HepG2 (cell line): ENCODE measurements around the gene OAS1. TPM values are rescaled to one million over a fixed set of nuclear protein-coding genes. Genes with fewer than 3 reads are reported as not detected.

ENCODE experiments used
- ATAC-seq: fragments of 200-7000 bp; cut with Tn5 transposase; 3 replicates; pipeline ENCODE4 v1.9.1; 2020; ENCODE audit warnings: mild to moderate bottlenecking, moderate library complexity
- BruUV-seq: library from RNA; stranded (reverse); fragments of 400-500 nt; replicated peaks from 2 replicates; lab custom pipeline; 2021; lab: Mats Ljungman, UMichigan
- CTCF ChIA-PET: fragments of 300-600 bp; formaldehyde crosslinking; extraction: SDS; loops from one replicate; lab custom pipeline; 2021; ENCODE audit warnings: low total read pairs, inconsistent platforms, low intra/inter-chr PET ratio; lab: Yijun Ruan, JAX
- POLR2A ChIA-PET: fragments of 350-600 bp; sonication (Branson Sonifier 250); formaldehyde crosslinking; loops from one replicate; lab custom pipeline; 2020; ENCODE audit warnings: antibody characterized with exemption, inconsistent platforms; lab: Yijun Ruan, JAX
- DNase-seq: peaks from one replicate; pipeline ENCODE4 v3.0.0-alpha.2; 2015; ENCODE audit warnings: low spot score
- FAIRE-seq: peaks from 3 replicates; lab custom pipeline; 2011; peaks lifted over from hg19 to GRCh38; lab: Jason Lieb, UNC
- H2AFZ ChIP-seq: one replicate; pipeline ENCODE4 v1.6.1; 2011; ENCODE audit warnings: low read length, inconsistent platforms
- H3K27ac ChIP-seq: fragments of 300-600 bp; 3 replicates; pipeline ENCODE4 v1.8.0; 2011; ENCODE audit warnings: mixed run types, mild to moderate bottlenecking, mixed read lengths, low read length, inconsistent platforms; ENCODE audit not compliant: insufficient read depth; ENCODE audit errors: extremely low read length
- H3K27me3 ChIP-seq, 2 experiments: fragments of 200-600 bp in 1 of 2; 2 replicates in 1 of 2; 3 replicates in 1 of 2; pipeline versions ENCODE4 v1.6.0 to v1.8.0; 2011; ENCODE audit warnings: low read length in 2 of 2, mild to moderate bottlenecking in 2 of 2, moderate library complexity in 2 of 2, inconsistent platforms in 1 of 2; ENCODE audit not compliant: insufficient read depth in 2 of 2, control insufficient read depth in 1 of 2
- H3K36me3 ChIP-seq, 2 experiments: fragments of 200-600 bp in 1 of 2; replicated peaks in 1 of 2; 2 replicates in 1 of 2; 3 replicates in 1 of 2; pipeline versions ENCODE4 v1.5.1 to v1.8.0; 2011; ENCODE audit warnings: low read length in 2 of 2, inconsistent platforms in 1 of 2; ENCODE audit not compliant: insufficient read depth in 2 of 2, control insufficient read depth in 1 of 2
- H3K4me1 ChIP-seq: 2 replicates; pipeline ENCODE4 v1.5.1; 2012; ENCODE audit warnings: low read length, inconsistent platforms; ENCODE audit not compliant: insufficient read depth
- H3K4me2 ChIP-seq: 2 replicates; pipeline ENCODE4 v1.6.0; 2011; ENCODE audit warnings: low read depth, low read length, inconsistent platforms
- H3K4me3 ChIP-seq, 3 experiments: fragments of 200-600 bp in 1 of 3; sonication (generic), shearing (Covaris generic) in 1 of 3; replicated peaks in 1 of 3; 2 replicates each; pipeline ENCODE4 v1.5.1; 2011 to 2016; ENCODE audit warnings: low read length in 3 of 3, inconsistent platforms in 2 of 3, low read depth in 2 of 3, mild to moderate bottlenecking in 2 of 3, control low read depth in 1 of 3, mixed read lengths in 1 of 3; ENCODE audit not compliant: insufficient read depth in 1 of 3
- H3K79me2 ChIP-seq: one replicate; pipeline ENCODE4 v1.6.1; 2011; ENCODE audit warnings: low read length, inconsistent platforms; ENCODE audit not compliant: insufficient read depth
- H3K9ac ChIP-seq: 2 replicates; pipeline ENCODE4 v1.6.0; 2011; ENCODE audit warnings: mild to moderate bottlenecking, low read depth, low read length, inconsistent platforms; ENCODE audit not compliant: insufficient read depth
- H3K9me3 ChIP-seq: 2 replicates; pipeline ENCODE4 v1.5.1; 2012; ENCODE audit warnings: mild to moderate bottlenecking, low read length
- H4K20me1 ChIP-seq: 2 replicates; pipeline ENCODE4 v1.6.0; 2011; ENCODE audit warnings: inconsistent platforms, mild to moderate bottlenecking, low read length, moderate library complexity; ENCODE audit not compliant: insufficient read depth
- IRF2 ChIP-seq: IDR thresholded peaks from 2 replicates; pipeline ENCODE4 v1.6.1; 2018; ENCODE audit warnings: missing genetic modification reagents, missing compliant biosample characterization
- JUN ChIP-seq: sonication (generic); formaldehyde crosslinking; IDR thresholded peaks from 2 replicates; pipeline ENCODE4 v1.4.0; 2020; ENCODE audit warnings: mild to moderate bottlenecking, missing genetic modification reagents
- MAFF ChIP-seq: IDR thresholded peaks from 2 replicates; pipeline ENCODE4 v1.6.1; 2011; ENCODE audit warnings: low read depth, low read length, improper control_type of control experiment
- MATR3 ChIP-seq: sonication (generic); formaldehyde crosslinking; IDR thresholded peaks from 2 replicates; pipeline ENCODE4 v1.4.0; 2020; ENCODE audit warnings: missing genetic modification reagents
- MIXL1 ChIP-seq: IDR thresholded peaks from 2 replicates; pipeline ENCODE4 v1.6.1; 2016
- MTF1 ChIP-seq: sonication (generic); formaldehyde crosslinking; IDR thresholded peaks from 2 replicates; pipeline ENCODE4 v1.5.0; 2020; ENCODE audit warnings: missing genetic modification reagents
- NCOA2 ChIP-seq: sonication (generic); formaldehyde crosslinking; IDR thresholded peaks from 2 replicates; pipeline ENCODE4 v1.8.0; 2022; ENCODE audit warnings: inconsistent platforms
- RAD21 ChIP-seq: fragments of 450-650 bp; formaldehyde crosslinking; IDR thresholded peaks from 2 replicates; pipeline ENCODE4 v1.5.0; 2020; ENCODE audit warnings: mild to moderate bottlenecking
- SAP130 ChIP-seq: IDR thresholded peaks from 2 replicates; pipeline ENCODE4 v1.6.1; 2016; ENCODE audit warnings: low read depth
- SMC3 ChIP-seq: IDR thresholded peaks from 2 replicates; pipeline ENCODE4 v1.6.1; 2011; ENCODE audit warnings: low read length, improper control_type of control experiment
- STAG1 ChIP-seq: sonication (generic); formaldehyde crosslinking; IDR thresholded peaks from 2 replicates; pipeline ENCODE4 v1.4.0; 2020; ENCODE audit warnings: missing genetic modification reagents
- ZNF326 ChIP-seq: sonication (generic); formaldehyde crosslinking; IDR thresholded peaks from 2 replicates; pipeline ENCODE4 v1.4.0; 2020; ENCODE audit warnings: missing genetic modification reagents, borderline replicate concordance
- ZNF569 ChIP-seq: sonication (generic); formaldehyde crosslinking; IDR thresholded peaks from 2 replicates; pipeline ENCODE4 v1.5.0; 2020; ENCODE audit warnings: mild to moderate bottlenecking, missing genetic modification reagents, moderate library complexity, borderline replicate concordance
- ZNF672 ChIP-seq: sonication (generic); formaldehyde crosslinking; IDR thresholded peaks from 2 replicates; pipeline ENCODE4 v1.8.1; 2022; ENCODE audit warnings: missing genetic modification reagents
- ZNF737 ChIP-seq: sonication (generic); formaldehyde crosslinking; IDR thresholded peaks from 2 replicates; pipeline ENCODE4 v1.5.0; 2020; ENCODE audit warnings: missing genetic modification reagents, mild to moderate bottlenecking, borderline replicate concordance
- WGBS: methylation state at CpG from one replicate; pipeline ENCODE4 v1.1.6; 2017; ENCODE audit warnings: low lambda C conversion rate; 5-methylcytosine and 5-hydroxymethylcytosine counted together
- in situ Hi-C: cut with HindIII; loops from 2 replicates; pipeline ENCODE4 v1.10.0; 2017; ENCODE audit warnings: low pct_unique_long_range_greater_than_20kb; ENCODE audit not compliant: extremely low pct_ligation_motif_present
- intact Hi-C: fragments of 100-400 bp; cut with micrococcal nuclease; formaldehyde crosslinking; loops from one replicate; pipeline ENCODE4 v1.10.0; 2022; ENCODE audit not compliant: unreplicated experiment
- polyA plus RNA-seq, 8 experiments: library from polyadenylated mRNA; depleted of rRNA in 3 of 8; stranded (reverse) in 7 of 8; unstranded in 1 of 8; fragments of >200 nt; fragmentation: Illumina TruSeq in 4 of 8; extraction: Trizol in 4 of 8; gene quantifications; 2 replicates each; pipeline versions ENCODE4 v1.2.1 to v1.2.3, GENCODE V29; 2011 to 2016; ENCODE audit warnings: low read depth in 4 of 8, missing spikeins in 1 of 8, mixed read lengths in 1 of 8; ENCODE audit not compliant: insufficient read depth in 1 of 8
- total RNA-seq, 5 experiments: library from RNA; depleted of rRNA; stranded (reverse); fragments of >200 nt; fragmentation: Illumina TruSeq; extraction: Trizol; gene quantifications; 2 replicates each; pipeline ENCODE4 v1.2.3, GENCODE V29; 2016; ENCODE audit warnings: low read depth in 1 of 5
- TF ChIP-seq, protein P1 (sequence below): sonication (generic); formaldehyde crosslinking; IDR thresholded peaks from 2 replicates; pipeline ENCODE4 v1.4.0; 2020; ENCODE audit warnings: mild to moderate bottlenecking, missing genetic modification reagents
- TF ChIP-seq, protein P2 (sequence below): sonication (generic); IDR thresholded peaks from 2 replicates; pipeline ENCODE4 v1.6.1; 2016; ENCODE audit warnings: low read depth, borderline replicate concordance
- TF ChIP-seq, protein P3 (sequence below): sonication (generic); formaldehyde crosslinking; IDR thresholded peaks from 2 replicates; pipeline ENCODE4 v1.4.0; 2020; ENCODE audit warnings: mild to moderate bottlenecking, missing genetic modification reagents

Gene OAS1
- total and polyA plus RNA-seq, 2 of the 13 experiments (the other 11 are each of a cell fraction or from before 2014, with no cell fraction given), result 6.5 to 10.6 TPM

DNA sequence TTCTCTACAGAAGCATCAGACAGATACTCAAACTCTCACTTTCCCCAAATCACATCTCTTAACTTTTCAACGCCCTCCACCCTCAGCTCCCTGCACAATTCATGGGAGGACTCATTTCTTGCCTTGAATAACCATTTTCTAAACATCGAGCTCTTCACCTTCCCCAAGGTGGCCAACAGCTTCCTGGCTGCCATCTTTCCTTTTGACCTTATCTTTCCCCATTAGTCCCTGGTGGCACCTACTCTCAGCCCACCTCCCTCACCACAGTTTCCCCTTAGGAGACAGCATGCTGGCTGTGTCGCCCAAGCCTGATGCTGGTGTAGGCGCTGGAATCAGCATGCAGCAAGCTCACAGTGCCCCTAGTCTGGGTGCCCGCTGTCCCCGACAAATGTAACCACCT lies 8.4 kb upstream of the OAS1 start:
- intact Hi-C loops (no loop called here), in situ Hi-C loops (no loop called here)
- Histone ChIP-seq H4K20me1 (no peaks in the 10 kb centered on the region), H3K4me1 (no peaks in the 10 kb centered on the region), H2AFZ (no peak overlapping the region), H3K27ac (no peak overlapping the region), H3K4me2 (no peak overlapping the region), H3K36me3 (no peaks in the 10 kb centered on the region), H3K9me3 (no peaks in the 10 kb centered on the region), H3K9ac (no peak overlapping the region), H3K4me3 (no peak overlapping the region), H3K27me3 (peaks cover 3 to 37% of the 10 kb centered on the region in 2 experiments), H3K79me2 (no peaks in the 10 kb centered on the region)
- ChIA-PET POLR2A (no interaction called here), CTCF (no interaction called here)
- ATAC-seq (no peak), DNase-seq (no peak), FAIRE-seq (no peak)
- no peak for TF ChIP-seq ZNF326 (CRISPR knock-in tag)
- TF ChIP-seq, protein P1, sequence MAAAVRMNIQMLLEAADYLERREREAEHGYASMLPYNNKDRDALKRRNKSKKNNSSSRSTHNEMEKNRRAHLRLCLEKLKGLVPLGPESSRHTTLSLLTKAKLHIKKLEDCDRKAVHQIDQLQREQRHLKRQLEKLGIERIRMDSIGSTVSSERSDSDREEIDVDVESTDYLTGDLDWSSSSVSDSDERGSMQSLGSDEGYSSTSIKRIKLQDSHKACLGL (CRISPR knock-in tag), result no peak
- no TSS peak for BruUV-seq
- WGBS, result 10% methylated on average over 6 of the region's 6 CpGs

DNA sequence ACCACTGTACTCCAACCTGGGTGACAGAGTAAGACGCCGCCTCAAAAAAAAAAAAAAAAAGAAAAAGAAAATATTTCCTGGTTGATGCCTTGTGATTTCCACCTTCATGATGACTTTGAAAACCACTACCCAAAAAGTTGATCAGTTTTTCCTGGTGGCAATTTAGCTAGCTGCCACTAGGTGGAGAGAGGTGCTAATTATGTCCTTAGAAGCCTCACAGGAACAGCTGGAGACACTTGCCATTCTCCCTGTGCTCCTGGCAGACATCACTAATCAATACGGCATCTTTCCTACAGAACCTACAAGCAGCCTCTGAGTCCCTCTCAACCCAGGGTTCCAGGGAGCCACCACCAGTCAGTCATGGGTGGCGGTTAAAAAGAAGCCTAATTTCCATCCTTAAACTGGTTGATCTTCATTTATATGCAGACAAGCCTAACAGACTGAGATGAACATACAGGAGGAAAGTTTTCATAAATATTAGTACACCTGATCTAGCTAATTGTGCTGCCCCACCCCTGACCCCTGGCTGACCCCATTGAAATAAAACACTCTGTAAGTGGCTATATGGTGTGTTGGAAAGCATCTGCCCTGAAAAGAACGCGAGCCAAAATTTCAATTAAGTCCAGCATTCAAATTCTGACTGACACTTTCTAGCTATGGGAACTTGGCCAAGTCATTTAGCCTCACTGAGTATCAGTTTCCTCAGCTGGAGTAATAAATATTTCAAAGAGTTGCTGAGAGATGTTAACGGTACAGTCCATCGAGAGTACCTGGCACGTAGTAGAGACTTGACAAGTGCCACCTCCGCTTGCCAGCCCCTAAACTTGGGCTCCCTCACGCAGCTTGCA lies 6.2 kb upstream of the OAS1 start:
- Histone ChIP-seq H2AFZ (no peak overlapping the region), H3K4me2 (peak overlapping the region; percentile 1; the same call in 1 of the 2 replicates), H3K9me3 (peaks cover 8% of the 10 kb centered on the region; the same call in 1 of the 2 replicates), H3K79me2 (no peaks in the 10 kb centered on the region), H3K9ac (no peak overlapping the region), H4K20me1 (no peaks in the 10 kb centered on the region), H3K4me1 (0 out of 2 replicates have a peak, but pooled peaks cover under 1% of the 10 kb centered on the region), H3K4me3 (no peak overlapping the region), H3K27me3 (peaks cover 3 to 24% of the 10 kb centered on the region in 2 experiments; a peak in 4 of 5 replicates), H3K36me3 (no peaks in the 10 kb centered on the region), H3K27ac (no peak overlapping the region)
- BruUV-seq, result no TSS peak
- intact Hi-C loops, result loop anchor here (1.0 to 5.0 kb wide), 4 partner anchors 38 to 131 kb away; partner anchors contain the start of genes OAS2 and OAS3
- in situ Hi-C loops, result no loop called here
- POLR2A ChIA-PET, result interaction anchor here (2.4 kb wide), 1 partner anchor 25 kb away, joined by 11 read pairs; no protein-coding TSS in a partner anchor
- peak; percentile 67 for FAIRE-seq
- DNase-seq, result peak; percentile 46
- CTCF ChIA-PET, result interaction anchor here (0.9 to 2.2 kb wide), 2 partner anchors 92 to 130 kb away, joined by 5 to 7 read pairs; no protein-coding TSS in a partner anchor
- ATAC-seq, result peak; percentile 58
- WGBS, result 68% methylated on average over 11 of the region's 11 CpGs
- no peak for TF ChIP-seq MTF1 (CRISPR knock-in tag)
- peak; percentile 89 for TF ChIP-seq MIXL1 (CRISPR knock-in tag)
- TF ChIP-seq JUN, result no peak
- TF ChIP-seq RAD21 (CRISPR knock-in tag), result peak; percentile 40
- peak; percentile 73 for TF ChIP-seq STAG1 (CRISPR knock-in tag)
- no peak for TF ChIP-seq MAFF
- TF ChIP-seq SAP130, result 0 out of 2 replicates have a peak, but pooled peaks have one; percentile 24
- TF ChIP-seq, protein P2, sequence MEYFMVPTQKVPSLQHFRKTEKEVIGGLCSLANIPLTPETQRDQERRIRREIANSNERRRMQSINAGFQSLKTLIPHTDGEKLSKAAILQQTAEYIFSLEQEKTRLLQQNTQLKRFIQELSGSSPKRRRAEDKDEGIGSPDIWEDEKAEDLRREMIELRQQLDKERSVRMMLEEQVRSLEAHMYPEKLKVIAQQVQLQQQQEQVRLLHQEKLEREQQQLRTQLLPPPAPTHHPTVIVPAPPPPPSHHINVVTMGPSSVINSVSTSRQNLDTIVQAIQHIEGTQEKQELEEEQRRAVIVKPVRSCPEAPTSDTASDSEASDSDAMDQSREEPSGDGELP, result peak; percentile 76
- 0 out of 2 replicates have a peak, but pooled peaks have one; percentile 39 for TF ChIP-seq IRF2 (CRISPR knock-in tag)
- no peak for TF ChIP-seq NCOA2 (CRISPR knock-in tag)
- TF ChIP-seq, protein P3, sequence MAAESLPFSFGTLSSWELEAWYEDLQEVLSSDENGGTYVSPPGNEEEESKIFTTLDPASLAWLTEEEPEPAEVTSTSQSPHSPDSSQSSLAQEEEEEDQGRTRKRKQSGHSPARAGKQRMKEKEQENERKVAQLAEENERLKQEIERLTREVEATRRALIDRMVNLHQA (CRISPR knock-in tag), result no peak
- TF ChIP-seq ZNF672 (CRISPR knock-in tag), result no peak
- TF ChIP-seq SMC3, result peak; percentile 55; the same call in 1 of the 2 replicates
- no peak for TF ChIP-seq MATR3 (CRISPR knock-in tag)
- TF ChIP-seq ZNF569 (CRISPR knock-in tag), result no peak
- TF ChIP-seq ZNF737 (CRISPR knock-in tag), result no peak
